Mammary epithelial cell (primary cell): Measurements from ENCODE around the gene LPP.
"Not testable (repeated sequence)": the region's sequence is repeated elsewhere in the genome, so short reads cannot be mapped to it uniquely, and the experiment has no call there.

Source experiments
- CTCF ChIP-seq, 2 donors: IDR thresholded peaks in 1 of 2; conservative IDR thresholded peaks in 1 of 2; 2 replicates each; pipeline ENCODE4 v1.5.1; 2011 to 2012; ENCODE audit warnings: inconsistent platforms in 2 of 2, low read length in 2 of 2, mild to moderate bottlenecking in 2 of 2, control low read depth in 1 of 2, low read depth in 1 of 2; ENCODE audit not compliant: insufficient read depth in 1 of 2; ENCODE audit errors: extremely low read depth in 1 of 2
- EZH2 ChIP-seq: IDR thresholded peaks from 2 replicates; pipeline ENCODE4 v1.6.1; 2012; ENCODE audit warnings: low read length, inconsistent platforms, borderline replicate concordance

GRCh38 chr3:188427981-188428380, 274.0 kb downstream of the LPP start:
- not testable (repeated sequence) for TF ChIP-seq CTCF (conservative IDR thresholded peaks at IDR 0.05 in 1 of 2, IDR thresholded peaks at IDR 0.05 in 1 of 2; ENCODE audit: extremely low read depth in 1 of 2, insufficient read depth in 1 of 2, low read depth in 1 of 2, low read length in 2 of 2); EZH2
